Muscle layer of duodenum (tissue), 2 donors: Measurements from ENCODE around the gene SF3A2.

ENCODE experiments used
- H3K27ac ChIP-seq: one replicate; pipeline ENCODE4 v1.7.0; 2013; ENCODE audit warnings: mild to moderate bottlenecking, low read length
- H3K27me3 ChIP-seq: one replicate; pipeline ENCODE4 v1.7.0; 2013; ENCODE audit warnings: low read depth, mild to moderate bottlenecking, control low read depth, low read length
- H3K36me3 ChIP-seq, 2 donors: one replicate each; pipeline ENCODE4 v1.7.0; 2013; ENCODE audit warnings: low read length in 2 of 2, control low read depth in 1 of 2, mild to moderate bottlenecking in 1 of 2; ENCODE audit not compliant: insufficient read depth in 2 of 2, control insufficient read depth in 1 of 2
- H3K4me1 ChIP-seq, 2 donors: one replicate each; pipeline ENCODE4 v1.7.0; 2013; ENCODE audit warnings: low read length in 2 of 2, mild to moderate bottlenecking in 2 of 2, control low read depth in 1 of 2, moderate library complexity in 1 of 2; ENCODE audit not compliant: insufficient read depth in 2 of 2, control insufficient read depth in 1 of 2
- H3K4me3 ChIP-seq, 2 donors: one replicate each; pipeline ENCODE4 v1.7.0; 2013; ENCODE audit warnings: low read length in 2 of 2, low read depth in 1 of 2, mild to moderate bottlenecking in 1 of 2
- H3K9me3 ChIP-seq, 2 donors: one replicate each; pipeline ENCODE4 v1.7.0; 2013; ENCODE audit warnings: low read length in 2 of 2, control low read depth in 1 of 2, mild to moderate bottlenecking in 1 of 2; ENCODE audit not compliant: control insufficient read depth in 1 of 2
- donor health status: healthy.

The SF3A2 gene

GRCh38 chr19:2245273-2245672 is 8.6 kb downstream of the SF3A2 start:
- no peaks in the 10 kb centered on the region for H3K9me3 ChIP-seq
- no peak overlapping the region for H3K27ac ChIP-seq
- peaks cover 15 to 37% of the 10 kb centered on the region in 2 donors for H3K4me1 ChIP-seq
- no peak overlapping the region for H3K4me3 ChIP-seq
- H3K27me3 ChIP-seq = peaks cover 9% of the 10 kb centered on the region
- H3K36me3 ChIP-seq = peaks cover 37 to 56% of the 10 kb centered on the region in 2 donors

GRCh38 chr19:2246014-2246620 is 9.5 kb downstream of the SF3A2 start:
- H3K27ac ChIP-seq = no peak overlapping the region
- no peak overlapping the region for H3K4me3 ChIP-seq
- no peaks in the 10 kb centered on the region for H3K9me3 ChIP-seq
- peaks cover 37 to 56% of the 10 kb centered on the region in 2 donors for H3K36me3 ChIP-seq
- H3K27me3 ChIP-seq = peaks cover 10% of the 10 kb centered on the region
- H3K4me1 ChIP-seq = peaks cover 6 to 37% of the 10 kb centered on the region in 2 donors

GRCh38 chr19:2246801-2247361 is 10.3 kb downstream of the SF3A2 start:
- peaks cover 0 to 35% of the 10 kb centered on the region in 2 donors for H3K4me1 ChIP-seq
- H3K27me3 ChIP-seq = peaks cover 13% of the 10 kb centered on the region
- no peak overlapping the region for H3K27ac ChIP-seq
- H3K36me3 ChIP-seq = peaks cover 37 to 56% of the 10 kb centered on the region in 2 donors
- no peak overlapping the region for H3K4me3 ChIP-seq
- H3K9me3 ChIP-seq = no peaks in the 10 kb centered on the region

GRCh38 chr19:2247433-2248101 is 10.9 kb downstream of the SF3A2 start:
- peaks cover 20% of the 10 kb centered on the region for H3K27me3 ChIP-seq
- H3K4me1 ChIP-seq = peaks cover 0 to 35% of the 10 kb centered on the region in 2 donors
- H3K27ac ChIP-seq = no peak overlapping the region
- peaks cover 37 to 56% of the 10 kb centered on the region in 2 donors for H3K36me3 ChIP-seq
- no peaks in the 10 kb centered on the region for H3K9me3 ChIP-seq
- H3K4me3 ChIP-seq = no peak overlapping the region

- peaks cover 0 to 35% of the 10 kb centered on the region in 2 donors for H3K4me1 ChIP-seq
- H3K4me3 ChIP-seq = no peak overlapping the region
- peaks cover 27% of the 10 kb centered on the region for H3K27me3 ChIP-seq
- peaks cover 35 to 52% of the 10 kb centered on the region in 2 donors for H3K36me3 ChIP-seq
- H3K9me3 ChIP-seq = no peaks in the 10 kb centered on the region
- H3K27ac ChIP-seq = no peak overlapping the region
Measured at GRCh38 chr19:2248136-2249009, 11.7 kb downstream of the SF3A2 start.

- H3K27ac ChIP-seq = no peak within 1 kb of the TSS
- no peak within 1 kb of the TSS for H3K4me3 ChIP-seq
- H3K9me3 ChIP-seq = no peaks in the 10 kb centered on the region
- H3K36me3 ChIP-seq = peaks cover 27 to 43% of the 10 kb centered on the region in 2 donors
- H3K4me1 ChIP-seq = peaks cover 0 to 40% of the 10 kb centered on the region in 2 donors
- H3K27me3 ChIP-seq = peaks cover 32% of the 10 kb centered on the region
Measured at GRCh38 chr19:2249010-2249866, 12.6 kb downstream of the SF3A2 start, which contains the start of gene AMH. AMH (plus strand) TSS chr19:2249323; CDS start chr19:2249333, 10 bp downstream.

- H3K9me3 ChIP-seq = no peaks in the 10 kb centered on the region
- H3K27me3 ChIP-seq = peaks cover 33% of the 10 kb centered on the region
- H3K4me1 ChIP-seq = peaks cover 0 to 40% of the 10 kb centered on the region in 2 donors
- H3K4me3 ChIP-seq = peak overlapping the region in 1 of 2 donors; percentile 8
- no peak overlapping the region for H3K27ac ChIP-seq
- H3K36me3 ChIP-seq = peaks cover 20 to 34% of the 10 kb centered on the region in 2 donors
Measured at GRCh38 chr19:2249880-2250765, 13.5 kb downstream of the SF3A2 start.

GRCh38 chr19:2250766-2251105 is 14.1 kb downstream of the SF3A2 start:
- Histone ChIP-seq H3K4me1 (peaks cover 0 to 40% of the 10 kb centered on the region in 2 donors), H3K4me3 (peak overlapping the region in 1 of 2 donors; percentile 8), H3K27ac (no peak overlapping the region), H3K36me3 (peaks cover 14 to 28% of the 10 kb centered on the region in 2 donors), H3K27me3 (peaks cover 33% of the 10 kb centered on the region), H3K9me3 (no peaks in the 10 kb centered on the region)

GRCh38 chr19:2251106-2252054 is 14.8 kb downstream of the SF3A2 start:
- Histone ChIP-seq H3K27me3 (peaks cover 33% of the 10 kb centered on the region), H3K4me3 (peak overlapping the region in 1 of 2 donors; percentile 40), H3K9me3 (no peaks in the 10 kb centered on the region), H3K36me3 (peaks cover 7 to 22% of the 10 kb centered on the region in 2 donors), H3K4me1 (peaks cover 0 to 40% of the 10 kb centered on the region in 2 donors), H3K27ac (no peak overlapping the region)
